ENCODE results near the gene NUB1. TPM values are rescaled to one million over a fixed set of nuclear protein-coding genes. Genes with fewer than 3 reads are reported as not detected.
A peak's percentile ranks its signal among the peaks of the same experiment; 100 is the strongest.

The NUB1 gene
- total RNA-seq, 1 experiment from 2014 or later: 48.5 TPM

- Histone ChIP-seq H2BK15ac (ENCODE audit: low read depth, low read length) (no peak overlapping the region), H3K56ac (ENCODE audit: insufficient read length, low read depth, low read length) (no peak overlapping the region), H3T11ph (ENCODE audit: low read length) (no peak overlapping the region), H3K23ac (ENCODE audit: insufficient read length, low read depth, low read length) (no peak overlapping the region), H3K23me2 (ENCODE audit: insufficient read length, low read depth, low read length, poor library complexity, severe bottlenecking) (no peaks in the 10 kb centered on the region), H2AFZ (ENCODE audit: low read length) (no peak overlapping the region), H3K79me1 (ENCODE audit: insufficient read depth, low read depth, low read length, poor library complexity, severe bottlenecking) (no peaks in the 10 kb centered on the region), H3K9ac (ENCODE audit: extremely low read depth, insufficient read length, low read length) (no peak overlapping the region), H2BK20ac (ENCODE audit: low read depth, low read length, poor library complexity, severe bottlenecking) (no peak overlapping the region), H3K4me2 (ENCODE audit: insufficient read depth, insufficient read length, low read length) (no peak overlapping the region), H3K4ac (ENCODE audit: low read depth, low read length) (no peak overlapping the region), H3K27ac (ENCODE audit: insufficient read length, low read depth, low read length) (no peak overlapping the region), H4K5ac (ENCODE audit: insufficient read length, low read depth, low read length) (no peak overlapping the region), H4K91ac (ENCODE audit: insufficient read length, low read depth, low read length) (no peak overlapping the region), H2BK5ac (ENCODE audit: insufficient read length, low read length) (no peak overlapping the region), H3K4me1 (ENCODE audit: insufficient read depth, low read length) (no peaks in the 10 kb centered on the region), H4K20me1 (ENCODE audit: control insufficient read depth, insufficient read depth, insufficient read length) (no peaks in the 10 kb centered on the region), H4K8ac (replicated peaks; ENCODE audit: insufficient read length, low read depth, low read length) (no peak overlapping the region), H2AK5ac (ENCODE audit: insufficient read length, low read length) (no peak overlapping the region), H3K18ac (ENCODE audit: insufficient read length, low read depth, low read length) (no peak overlapping the region), H3K9me3 (ENCODE audit: control insufficient read depth, low read depth, low read length) (no peaks in the 10 kb centered on the region), H3K79me2 (ENCODE audit: insufficient read depth, low read length) (no peaks in the 10 kb centered on the region), H3K27me3 (ENCODE audit: insufficient read depth, low read length) (no peaks in the 10 kb centered on the region), H2BK12ac (ENCODE audit: insufficient read length, low read depth, low read length) (no peak overlapping the region), H3K14ac (ENCODE audit: insufficient read depth, low read length) (no peak overlapping the region), H2BK120ac (ENCODE audit: low read depth, low read length, poor library complexity, severe bottlenecking) (no peak overlapping the region)
- Mint-ChIP-seq H3K36me3 (ENCODE audit: insufficient read depth in 1 of 3, low read depth in 3 of 3) (peaks cover 0 to 2% (median 0%) of the 10 kb centered on the region in 3 experiments; a peak in 1 of 7 replicates), H3K27me3 (ENCODE audit: low read depth) (peaks cover 5% of the 10 kb centered on the region), H3K4me1 (peaks cover 6 to 40% of the 10 kb centered on the region in 2 experiments), H3K9me3 (no peaks in the 10 kb centered on the region), H3K27ac (peak overlapping the region in 1 of 3 experiments; percentile 74; a peak in 1 of 7 replicates), H3K4me3 (no peak overlapping the region)
- no peak for DNase-seq
- no CpG with 5 or more reads among the region's 13 CpGs for WGBS (ENCODE audit: extremely low coverage, insufficient read length, low lambda C conversion rate)
- TF ChIP-seq, protein P1, sequence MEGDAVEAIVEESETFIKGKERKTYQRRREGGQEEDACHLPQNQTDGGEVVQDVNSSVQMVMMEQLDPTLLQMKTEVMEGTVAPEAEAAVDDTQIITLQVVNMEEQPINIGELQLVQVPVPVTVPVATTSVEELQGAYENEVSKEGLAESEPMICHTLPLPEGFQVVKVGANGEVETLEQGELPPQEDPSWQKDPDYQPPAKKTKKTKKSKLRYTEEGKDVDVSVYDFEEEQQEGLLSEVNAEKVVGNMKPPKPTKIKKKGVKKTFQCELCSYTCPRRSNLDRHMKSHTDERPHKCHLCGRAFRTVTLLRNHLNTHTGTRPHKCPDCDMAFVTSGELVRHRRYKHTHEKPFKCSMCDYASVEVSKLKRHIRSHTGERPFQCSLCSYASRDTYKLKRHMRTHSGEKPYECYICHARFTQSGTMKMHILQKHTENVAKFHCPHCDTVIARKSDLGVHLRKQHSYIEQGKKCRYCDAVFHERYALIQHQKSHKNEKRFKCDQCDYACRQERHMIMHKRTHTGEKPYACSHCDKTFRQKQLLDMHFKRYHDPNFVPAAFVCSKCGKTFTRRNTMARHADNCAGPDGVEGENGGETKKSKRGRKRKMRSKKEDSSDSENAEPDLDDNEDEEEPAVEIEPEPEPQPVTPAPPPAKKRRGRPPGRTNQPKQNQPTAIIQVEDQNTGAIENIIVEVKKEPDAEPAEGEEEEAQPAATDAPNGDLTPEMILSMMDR (conservative IDR thresholded peaks at IDR 0.05): no peak
Observed at GRCh38 chr7:151392426-151392825, 50.8 kb downstream of the NUB1 start.
